ENCODE measurements around the gene GPR141.
A peak's percentile ranks its signal among the peaks of the same experiment; 100 is the strongest.

GPR141 gene, protein sequence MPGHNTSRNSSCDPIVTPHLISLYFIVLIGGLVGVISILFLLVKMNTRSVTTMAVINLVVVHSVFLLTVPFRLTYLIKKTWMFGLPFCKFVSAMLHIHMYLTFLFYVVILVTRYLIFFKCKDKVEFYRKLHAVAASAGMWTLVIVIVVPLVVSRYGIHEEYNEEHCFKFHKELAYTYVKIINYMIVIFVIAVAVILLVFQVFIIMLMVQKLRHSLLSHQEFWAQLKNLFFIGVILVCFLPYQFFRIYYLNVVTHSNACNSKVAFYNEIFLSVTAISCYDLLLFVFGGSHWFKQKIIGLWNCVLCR

DNA sequence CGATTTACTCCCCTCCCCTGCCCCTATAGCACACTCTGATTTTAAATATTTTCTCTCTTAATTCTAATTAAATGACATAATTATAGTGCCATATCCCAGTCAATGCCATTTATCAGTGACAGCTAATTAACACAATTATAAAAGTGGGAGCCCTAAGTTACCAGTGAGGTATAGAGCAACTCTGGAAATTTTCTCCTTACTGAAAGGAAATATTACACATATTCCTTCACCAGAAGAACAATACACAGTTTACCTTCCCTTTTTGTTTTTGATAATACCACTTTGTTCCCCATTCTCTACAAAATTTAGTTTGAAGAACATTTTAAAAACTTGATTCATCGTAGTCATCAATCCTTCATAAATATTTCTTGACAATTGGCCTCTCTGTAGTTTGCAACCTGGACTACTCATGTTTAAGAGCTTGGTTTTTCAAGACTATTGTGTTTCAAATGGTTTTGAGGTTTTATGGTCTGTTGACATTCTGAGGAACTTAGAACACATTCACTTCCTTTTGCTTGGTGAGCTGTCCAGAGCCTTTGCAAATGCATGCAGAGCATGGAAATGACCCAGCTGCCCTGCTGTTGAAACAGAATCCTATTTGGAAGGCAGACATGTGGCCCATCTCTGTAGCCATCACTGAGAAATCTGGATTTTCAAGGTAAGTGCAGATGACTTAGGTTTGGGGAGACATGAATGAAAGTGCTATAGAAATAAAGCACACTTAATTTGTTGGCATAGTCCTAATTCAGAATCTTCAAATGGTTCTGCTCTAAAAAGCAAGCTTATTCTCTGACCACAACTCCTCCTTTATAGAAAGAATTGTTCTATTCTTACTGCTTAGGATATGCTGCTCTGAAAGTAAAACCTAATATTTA lies at the start of gene GPR141:
TSS of gene GPR141 (plus strand) at position 521 of the 875 bp plus-strand sequence. CDS start 56,628 bp downstream, outside the sequence.
- no peak for DNase-seq

DNA sequence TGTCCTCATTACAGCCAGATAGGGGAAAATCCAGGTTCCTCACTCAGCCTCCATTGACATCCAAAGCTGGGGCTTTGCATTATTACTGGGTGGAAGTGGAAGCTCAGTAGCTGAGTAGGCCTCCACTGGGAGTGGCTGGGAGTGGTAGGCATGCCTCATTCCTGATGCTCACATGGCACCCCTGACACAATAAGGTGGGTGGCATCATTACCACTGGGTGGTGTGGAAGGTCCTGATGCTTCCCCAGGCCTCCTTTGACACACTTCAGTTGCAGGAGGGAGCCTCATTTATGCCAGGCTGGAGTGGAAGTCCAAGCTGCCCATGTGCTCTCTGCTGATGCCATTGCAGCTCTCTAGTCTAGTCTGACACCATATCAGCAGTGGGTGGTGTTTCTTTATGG lies 48.2 kb upstream of the GPR141 start:
- DNase-seq = no peak

GRCh38 chr7:37642028-37642540 lies 41.5 kb upstream of the GPR141 start:
- no peak for DNase-seq

DNA sequence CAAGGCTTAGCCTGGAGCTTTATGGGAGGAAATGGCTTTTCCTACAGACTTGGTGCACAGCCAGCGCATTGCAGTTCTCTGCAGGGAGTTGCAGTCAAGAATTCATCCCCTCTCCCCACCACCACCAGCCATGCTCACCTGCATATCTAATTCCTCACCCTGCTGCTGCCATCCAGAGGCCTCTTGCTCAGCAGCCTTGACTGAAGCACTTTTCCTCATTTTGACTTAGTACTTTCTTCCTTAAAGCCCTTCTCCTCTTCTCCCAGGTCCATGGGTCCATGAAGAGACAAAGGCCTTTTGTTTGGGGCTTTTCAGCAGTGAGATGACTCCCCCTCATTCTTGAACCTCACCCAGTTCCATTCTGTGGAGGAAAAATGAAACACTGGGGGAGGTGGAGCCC lies 39.7 kb upstream of the GPR141 start:
- no peak for DNase-seq

DNA sequence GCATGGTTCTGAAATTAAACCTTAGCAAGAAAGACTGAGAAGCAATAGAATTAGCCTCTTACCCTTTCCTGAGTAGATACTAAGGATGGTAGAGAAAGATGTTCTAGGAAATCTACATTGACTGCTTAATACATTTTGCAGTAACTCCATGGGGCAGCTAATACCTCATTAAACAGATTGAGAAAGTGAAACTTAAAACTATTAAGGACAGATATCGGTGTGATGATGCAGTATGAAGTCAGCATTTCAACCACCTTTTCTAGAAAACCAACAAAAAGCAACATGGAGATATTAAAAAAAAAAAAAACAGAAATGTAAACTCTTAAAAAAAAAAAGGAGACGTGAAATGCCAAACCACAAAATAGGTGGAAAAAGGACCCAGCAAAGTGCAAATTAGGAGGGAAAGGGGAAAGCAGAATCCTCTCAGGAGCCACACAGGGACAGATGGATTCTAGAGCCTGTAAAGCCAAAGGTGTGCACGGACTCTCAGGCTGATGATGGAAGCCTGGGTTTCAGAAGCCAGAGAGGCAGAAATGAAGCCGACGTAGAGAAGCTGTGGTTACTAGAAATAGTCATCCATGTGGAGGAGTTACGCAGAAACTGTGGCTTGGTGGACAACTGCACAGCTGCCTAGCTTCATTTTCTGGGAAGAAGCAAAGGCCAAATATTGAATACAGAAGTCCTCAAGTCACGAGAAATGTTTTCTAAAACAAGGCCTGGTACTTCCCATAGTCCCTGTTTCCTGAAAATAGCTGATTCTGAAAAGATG lies 38.1 kb upstream of the GPR141 start:
- no peak for DNase-seq

- DNase-seq = no peak
These were observed 26.5 kb upstream of the GPR141 start for GRCh38 chr7:37656913-37657530.

GRCh38 chr7:37657816-37658215 lies 25.8 kb upstream of the GPR141 start:
- DNase-seq = no peak

DNA sequence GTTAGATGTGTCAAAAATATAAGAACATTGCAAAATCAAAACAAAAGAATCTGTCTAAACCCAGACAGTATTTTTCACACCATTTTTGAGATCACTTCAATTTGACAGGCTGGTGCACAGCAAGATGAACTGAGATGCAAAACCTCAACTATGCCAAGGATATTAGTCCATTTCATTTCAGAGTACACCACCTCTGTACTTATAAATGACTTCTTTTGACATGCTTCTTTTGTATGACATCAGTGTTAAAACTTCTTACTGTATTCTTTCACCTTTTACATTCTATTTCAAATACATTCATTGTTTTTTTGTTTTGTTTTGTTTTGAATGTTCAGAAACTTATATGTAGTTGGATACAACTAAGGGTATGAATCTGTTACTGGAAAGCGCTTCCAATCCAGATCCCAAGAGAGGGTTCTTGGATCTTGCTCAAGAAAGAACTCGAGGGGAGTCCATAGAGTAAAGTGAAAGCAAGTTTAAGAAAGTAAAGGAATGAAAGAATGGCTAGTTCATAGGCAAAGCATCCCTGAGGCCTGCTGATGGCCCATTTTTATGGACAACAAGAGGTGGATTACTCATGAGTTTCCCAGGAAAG lies 23.5 kb upstream of the GPR141 start:
- no peak for DNase-seq

GRCh38 chr7:37660614-37661013 lies 23.0 kb upstream of the GPR141 start:
- no peak for DNase-seq

- no peak for DNase-seq
These were observed 19.9 kb upstream of the GPR141 start for GRCh38 chr7:37663693-37664092.

DNA sequence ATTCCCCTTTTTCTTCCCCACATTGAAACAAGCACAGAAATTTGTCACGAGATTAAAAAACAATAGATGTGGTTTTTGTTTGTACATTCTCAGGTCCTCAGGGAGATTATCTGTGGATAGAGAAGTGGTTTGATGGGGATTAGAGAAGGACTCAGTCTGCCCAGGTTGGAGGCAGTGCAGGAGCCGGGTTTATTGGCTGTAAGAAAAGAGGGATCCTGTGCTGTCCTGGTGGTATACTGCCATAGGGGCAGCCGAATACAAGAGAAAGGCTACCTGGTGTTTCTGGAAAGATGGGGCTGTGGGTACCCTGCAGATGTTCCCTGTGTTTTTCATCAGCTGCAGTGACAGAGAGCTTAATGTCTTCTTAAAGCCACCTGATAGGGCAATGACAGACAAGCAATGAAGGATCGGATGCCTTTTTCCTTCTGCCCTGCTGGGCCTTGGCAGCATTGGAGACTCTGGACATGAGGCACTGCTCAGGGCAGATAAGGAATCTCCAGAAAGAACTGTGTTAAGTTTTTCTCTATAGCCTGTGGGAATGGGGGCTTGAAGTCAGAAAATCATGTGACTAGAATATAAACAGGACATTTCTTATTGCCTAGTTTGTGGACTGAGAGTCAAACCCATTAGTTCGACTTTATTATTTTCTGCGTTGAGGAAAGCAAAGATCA lies 18.1 kb upstream of the GPR141 start:
- no peak for DNase-seq

GRCh38 chr7:37666026-37666799 lies 17.4 kb upstream of the GPR141 start:
- DNase-seq = no peak

GRCh38 chr7:37669818-37670217 lies 13.7 kb upstream of the GPR141 start:
- no peak for DNase-seq

DNA sequence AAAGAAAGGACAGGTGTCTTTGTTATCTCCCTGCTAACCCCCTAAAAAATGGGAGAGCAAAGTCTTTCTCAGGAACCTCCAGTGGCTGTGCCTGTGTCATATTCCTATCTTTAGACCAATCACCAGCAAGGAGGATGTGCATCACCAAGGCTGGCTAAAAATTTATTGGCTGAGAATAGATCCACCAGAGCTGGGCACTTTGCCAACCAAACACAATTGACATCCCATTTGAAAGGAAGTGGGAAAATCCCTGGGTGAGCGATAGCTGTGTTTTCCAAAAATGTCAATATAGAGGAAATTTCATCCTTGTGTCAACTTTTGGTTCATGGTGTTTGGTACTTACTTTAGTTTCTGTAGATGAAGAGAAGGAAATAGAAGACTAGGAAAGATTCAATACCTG lies 13.1 kb upstream of the GPR141 start:
- peak in 1 of 2 experiments; percentile 11 for DNase-seq

GRCh38 chr7:37671876-37672275 lies 11.7 kb upstream of the GPR141 start:
- no peak for DNase-seq

DNA sequence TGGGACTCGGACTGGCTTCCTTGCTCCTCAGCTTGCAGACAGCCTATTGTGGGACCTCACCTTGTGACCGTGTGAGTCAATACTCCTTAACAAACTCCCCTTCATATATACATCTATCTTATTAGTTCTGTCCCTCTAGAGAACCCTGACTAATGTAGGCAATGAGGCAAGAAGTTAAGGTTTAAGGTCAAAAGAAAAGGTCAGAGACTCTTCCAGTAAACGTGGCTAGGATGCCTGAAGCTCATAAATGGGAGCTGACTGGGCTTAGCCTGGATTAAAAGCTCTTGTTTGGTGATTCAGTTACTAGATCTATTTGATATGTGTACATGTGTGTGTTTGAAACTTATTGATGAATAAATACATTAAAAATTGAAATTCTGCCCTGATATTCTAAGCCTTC lies 10.6 kb upstream of the GPR141 start:
- no peak for DNase-seq

DNA sequence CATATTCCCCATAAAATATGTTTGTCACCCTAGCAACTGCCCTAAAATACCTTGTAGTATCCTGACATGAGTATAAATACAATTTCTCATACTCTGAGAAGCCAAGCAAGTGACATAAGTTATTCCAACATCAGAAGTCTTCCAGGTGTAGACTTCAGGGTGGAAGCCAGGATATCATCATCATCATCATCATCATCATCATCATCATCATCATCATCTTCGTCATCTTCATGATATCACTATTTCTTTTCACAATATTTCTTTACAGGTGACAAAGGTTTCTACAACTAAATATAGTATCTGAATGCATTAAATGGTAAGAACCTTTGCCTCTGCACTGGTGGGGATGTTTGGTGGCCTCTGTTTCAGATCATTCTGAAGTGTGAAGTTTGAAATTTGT lies 10.0 kb upstream of the GPR141 start:
- DNase-seq = no peak

- no peak for DNase-seq
These were observed 9.0 kb upstream of the GPR141 start for GRCh38 chr7:37674531-37674930.

DNA sequence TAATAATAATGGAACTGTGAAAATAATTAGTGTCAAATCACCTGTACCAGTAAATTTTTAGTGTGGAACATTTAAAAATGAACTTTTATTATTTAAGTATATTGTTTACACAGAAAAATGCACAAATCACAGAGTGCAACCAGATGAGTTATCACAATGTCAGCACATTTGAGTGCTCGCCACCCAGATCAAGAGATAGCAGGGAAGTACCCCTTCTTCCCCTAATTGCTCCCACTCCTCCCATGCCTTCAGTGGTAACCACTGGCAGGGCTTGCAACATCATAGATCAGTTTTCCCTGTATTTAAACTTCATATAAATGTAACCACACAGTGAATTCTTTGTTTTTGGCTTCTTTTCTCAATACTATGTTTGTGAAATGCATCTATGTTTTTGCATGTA lies 7.8 kb upstream of the GPR141 start:
- no peak for DNase-seq

DNA sequence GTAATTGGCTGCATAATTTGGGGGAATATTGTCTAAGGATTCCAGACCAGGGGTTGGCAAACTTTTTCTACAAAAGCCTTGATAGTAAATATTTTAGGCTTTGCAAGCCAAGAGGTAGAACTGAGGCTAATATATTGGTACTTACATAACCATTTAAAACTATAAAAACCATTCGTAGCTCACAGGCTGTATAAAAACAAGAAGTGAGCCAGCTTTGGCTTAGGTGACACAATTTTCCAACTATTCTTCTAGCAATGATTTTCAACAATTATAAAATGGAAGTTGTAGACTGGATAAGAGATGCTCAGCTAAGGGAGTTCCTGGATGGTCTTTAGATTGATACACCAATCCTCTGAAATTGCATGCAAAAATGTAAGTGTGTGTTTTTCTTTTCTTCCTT lies 1.4 kb downstream of the GPR141 start:
- DNase-seq = no peak
